GM18507 (cell line): ENCODE data around the gene PTPRJ.

Experiments
- DNase-seq: peaks from one replicate; pipeline ENCODE4 v3.0.0; 2011; ENCODE audit warnings: low read depth; ENCODE audit not compliant: insufficient read length; ENCODE audit errors: extremely low spot score
- FAIRE-seq: peaks from 2 replicates; lab custom pipeline; 2011; peaks lifted over from hg19 to GRCh38; lab: Jason Lieb, UNC

PTPRJ gene

DNA sequence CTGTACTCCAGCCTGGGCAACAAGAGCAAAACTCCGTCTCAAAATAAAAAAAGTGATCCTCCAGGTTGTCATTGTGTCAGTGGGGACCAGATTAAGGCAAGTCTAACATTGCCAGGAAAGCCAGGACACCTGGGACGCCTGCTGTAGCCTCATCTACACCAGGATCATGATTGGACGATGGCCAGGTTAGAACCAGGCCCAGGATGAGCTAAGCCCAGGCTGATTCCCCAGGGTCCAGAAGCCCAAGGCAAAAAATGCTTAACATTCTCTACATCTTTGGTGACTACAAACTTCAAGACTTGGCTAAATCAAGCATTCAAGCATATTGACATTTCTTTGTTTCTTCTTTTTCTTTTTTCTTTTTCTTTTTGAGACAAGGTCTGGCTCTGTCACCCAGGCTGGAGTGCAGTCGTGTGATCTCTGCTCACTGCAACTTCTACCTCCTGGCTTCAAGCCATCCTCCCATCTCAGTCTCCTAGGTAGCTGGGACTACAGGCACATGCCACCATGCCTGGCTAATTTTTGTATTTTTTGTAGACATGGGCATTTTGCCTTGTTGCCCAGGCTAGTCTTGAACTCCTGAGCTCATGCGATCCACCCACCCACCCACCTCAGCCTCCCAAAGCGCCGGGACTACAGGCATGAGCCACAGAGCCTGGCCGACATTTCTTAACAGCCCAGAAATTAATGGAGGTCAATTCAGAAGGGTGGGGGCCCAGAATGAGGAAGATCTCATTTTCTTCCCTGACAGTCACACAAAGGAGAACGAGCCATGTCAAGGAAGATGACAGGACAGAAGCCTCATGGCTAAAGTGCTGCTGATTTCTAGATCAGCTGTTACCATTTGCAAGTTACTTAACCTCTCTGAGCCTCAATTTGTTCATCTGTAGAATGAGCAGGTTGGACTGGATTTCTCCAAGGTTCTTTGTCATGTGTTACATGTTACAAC is 12.5 kb upstream of the PTPRJ start:
- no peak for DNase-seq
- no peak for FAIRE-seq

DNA sequence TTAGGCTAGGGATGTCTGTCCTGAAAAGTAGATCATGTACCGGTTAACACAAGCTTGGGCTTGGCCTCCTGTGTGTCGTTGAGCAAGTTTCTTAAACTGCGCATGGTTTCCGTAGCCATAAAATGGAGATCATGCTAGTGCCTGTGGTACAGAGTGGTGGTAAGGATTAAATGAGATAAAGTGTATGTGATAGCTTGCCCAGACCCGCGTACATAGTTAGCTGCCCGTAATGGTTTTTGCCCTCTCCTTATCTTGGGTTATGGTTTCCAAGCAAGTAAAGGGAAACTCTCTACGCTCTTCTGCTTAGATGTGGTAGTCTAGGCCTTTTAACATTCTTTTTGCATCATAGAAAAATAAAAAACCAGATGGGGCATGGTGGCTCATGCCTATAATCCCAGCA is 11.0 kb upstream of the PTPRJ start:
- DNase-seq (no peak), FAIRE-seq (no peak)

DNA sequence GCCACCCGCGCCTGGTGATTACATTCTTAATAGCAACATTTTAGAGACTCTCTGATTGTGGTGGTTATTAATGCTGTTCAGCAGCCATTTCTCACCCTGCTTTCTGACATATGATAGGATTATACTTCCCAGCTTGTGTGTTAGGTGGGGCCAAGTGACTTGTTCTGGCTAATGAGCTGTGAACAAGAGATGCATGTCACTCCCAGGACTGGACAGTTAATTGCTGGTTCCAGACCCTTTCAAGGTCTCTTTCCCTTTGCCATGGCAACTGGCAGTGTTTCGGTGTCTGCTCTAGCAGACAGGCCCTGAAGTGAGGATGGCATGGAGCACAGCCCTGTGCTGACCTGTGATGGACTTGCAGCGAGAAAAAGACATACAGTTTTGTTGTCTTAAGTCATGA is 8.9 kb upstream of the PTPRJ start:
- DNase-seq, result no peak
- no peak for FAIRE-seq

DNA sequence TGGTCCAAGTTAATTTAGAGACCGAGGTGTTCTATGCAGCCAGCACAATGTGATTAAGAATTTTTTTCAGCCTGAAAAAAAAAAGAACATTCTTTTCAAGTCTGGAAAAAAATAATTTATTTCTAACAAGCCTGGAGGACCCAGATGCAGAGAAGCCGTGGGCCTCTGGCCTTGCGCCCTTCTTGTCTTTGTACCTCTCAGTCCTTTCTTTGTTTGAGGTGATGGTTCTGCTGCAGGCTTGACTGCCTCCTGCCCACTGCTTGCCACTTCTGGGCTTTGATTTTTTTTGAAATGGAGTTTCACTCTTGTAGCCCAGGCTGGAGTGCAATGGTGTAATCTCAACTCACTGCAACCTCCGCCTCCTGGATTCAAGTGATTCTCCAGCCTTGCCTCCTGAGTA is 7.2 kb upstream of the PTPRJ start:
- FAIRE-seq, result no peak

DNA sequence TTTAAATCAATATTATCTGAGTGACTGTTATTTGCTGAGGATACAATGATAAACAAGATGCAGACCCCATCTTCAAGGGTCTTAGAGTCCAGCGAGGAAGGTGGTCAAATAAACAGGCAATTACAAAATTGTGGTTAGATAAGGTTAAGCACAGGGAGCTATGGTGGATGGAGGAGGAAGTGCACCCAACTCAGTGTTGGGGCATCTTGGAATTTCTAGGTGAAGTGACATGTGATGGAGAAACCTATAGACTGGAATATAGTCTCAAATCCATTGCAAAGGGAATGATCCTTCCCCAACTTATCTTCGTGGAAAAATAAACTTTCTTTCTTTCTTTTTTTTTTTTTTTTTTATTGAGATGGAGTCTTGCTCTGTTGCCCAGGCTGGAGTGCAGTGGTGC is 3.4 kb upstream of the PTPRJ start:
- no peak for FAIRE-seq
- DNase-seq, result no peak

More for the DNA sequence above, 7.2 kb upstream of the PTPRJ start:
- DNase-seq, result no peak

DNA sequence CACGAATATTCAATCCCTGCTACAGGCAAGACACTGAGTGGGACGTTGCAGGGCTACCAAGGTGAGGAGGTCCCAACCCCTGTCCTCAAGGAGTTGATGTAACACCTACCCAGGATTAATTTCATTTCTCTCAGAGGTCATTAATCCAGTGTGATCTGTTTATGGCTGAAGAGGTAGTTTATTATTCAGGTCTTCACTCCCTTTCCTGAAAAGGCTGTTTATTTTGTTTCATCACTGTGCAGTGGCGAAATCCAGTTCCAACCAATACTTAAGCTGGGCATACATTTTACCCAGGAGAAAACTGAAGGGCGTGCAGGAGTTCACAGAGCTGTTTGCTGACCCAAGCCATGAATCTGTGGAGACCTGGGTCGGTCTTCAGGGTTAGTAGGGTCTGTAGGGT is 2.7 kb upstream of the PTPRJ start:
- DNase-seq (no peak), FAIRE-seq (no peak)

DNA sequence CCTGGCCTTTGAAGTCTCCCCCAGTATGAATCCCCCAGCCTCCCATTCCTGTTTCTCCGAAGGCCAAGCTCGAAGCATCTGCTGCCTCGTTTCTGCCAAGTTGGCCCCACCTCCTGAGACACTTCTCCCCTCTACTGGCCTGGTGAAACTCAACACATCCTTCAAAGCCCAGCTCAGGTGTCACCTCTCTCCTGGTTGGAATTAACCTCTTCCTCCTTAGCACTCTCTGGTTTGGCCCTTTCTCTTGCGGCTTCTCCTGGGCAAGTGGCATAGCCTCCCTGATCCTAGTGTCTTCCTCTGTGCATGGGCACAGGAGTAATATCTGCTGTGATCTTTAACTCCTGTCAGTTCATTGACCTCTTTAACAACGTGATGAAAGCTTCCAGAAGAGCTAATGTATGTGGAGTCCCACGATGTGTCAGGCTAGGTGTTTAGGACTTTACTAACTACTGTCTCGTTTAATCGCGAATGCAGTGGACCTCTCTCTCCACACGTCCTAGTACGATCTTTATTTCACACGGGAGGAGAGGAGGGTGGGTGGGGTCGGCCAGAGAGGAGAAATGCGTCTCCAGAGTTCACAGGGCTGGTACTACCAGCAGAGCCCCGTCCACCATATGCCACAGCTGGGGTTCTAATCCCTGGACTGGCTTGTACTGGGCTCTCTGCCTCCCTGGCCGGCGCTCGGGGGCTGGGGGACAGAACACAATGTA is 826 bp upstream of the PTPRJ start:
- no peak for DNase-seq
- no peak for FAIRE-seq

DNA sequence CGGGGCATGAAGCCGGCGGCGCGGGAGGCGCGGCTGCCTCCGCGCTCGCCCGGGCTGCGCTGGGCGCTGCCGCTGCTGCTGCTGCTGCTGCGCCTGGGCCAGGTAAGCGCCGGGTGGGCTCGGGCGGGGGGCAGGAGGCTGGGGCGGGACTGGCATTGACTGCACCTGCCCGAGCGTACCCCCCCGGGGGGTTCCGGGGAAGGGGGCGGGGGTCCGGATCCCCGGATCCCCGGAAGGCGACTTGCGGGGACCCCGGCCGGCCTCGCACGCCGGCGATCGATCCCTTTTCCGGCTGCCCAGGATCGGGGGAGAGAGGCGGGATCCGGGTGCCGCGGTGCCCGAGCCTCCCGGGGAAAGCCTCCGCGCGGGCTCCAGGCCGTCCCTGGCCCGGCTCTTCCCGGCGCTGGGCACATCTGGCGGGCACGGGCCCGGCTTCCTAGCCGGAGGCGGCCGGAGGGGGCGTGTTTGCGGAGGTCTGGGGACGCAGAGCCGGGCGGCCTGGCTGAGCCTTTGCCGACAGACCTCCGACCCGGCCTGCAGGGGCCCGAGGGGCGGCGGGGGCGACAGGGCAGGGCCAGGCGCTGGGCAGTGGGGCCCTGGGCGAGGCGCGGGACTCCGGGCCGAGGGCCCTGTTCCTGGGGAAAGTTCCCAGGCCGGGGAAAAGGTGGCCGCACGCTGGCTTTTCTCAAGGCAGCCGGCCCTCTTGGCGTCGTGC is 705 bp downstream of the PTPRJ start:
- DNase-seq, result no peak
- no peak for FAIRE-seq

DNA sequence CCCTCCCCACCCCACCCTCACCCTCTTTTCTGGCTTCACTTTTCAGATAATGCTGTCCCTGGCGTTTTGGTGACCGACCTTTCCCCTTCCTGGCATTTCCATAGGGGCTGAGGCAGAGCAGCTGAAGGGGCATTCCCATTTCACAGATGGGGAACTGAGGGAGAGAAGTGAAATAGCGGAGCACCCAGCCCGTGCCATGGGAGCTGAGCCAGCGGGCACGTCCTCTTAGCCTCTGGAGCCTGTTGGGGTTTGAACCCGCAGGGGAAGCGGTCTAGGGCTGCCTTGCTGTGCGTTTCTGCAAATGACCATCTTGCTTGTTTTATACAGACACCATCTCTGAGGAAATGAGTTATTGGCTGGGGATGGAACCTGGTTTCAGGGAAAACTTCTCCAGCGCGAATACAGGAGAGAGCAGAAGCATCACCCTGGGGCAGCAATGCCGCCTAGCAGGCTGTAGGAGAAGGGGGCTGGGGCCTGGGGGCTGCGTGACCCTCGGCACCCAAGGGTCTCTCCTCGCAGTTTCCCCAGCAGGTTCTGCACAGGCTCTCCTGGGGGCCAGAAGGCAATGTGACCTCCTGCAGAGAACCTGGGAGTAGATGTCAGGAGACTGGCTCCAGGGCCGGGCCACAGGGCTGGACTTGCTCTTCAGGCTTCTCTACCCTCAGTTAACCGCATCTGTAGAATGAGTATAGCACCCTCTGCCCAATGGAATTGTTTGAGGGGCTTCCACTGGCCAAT is 1.5 kb downstream of the PTPRJ start:
- FAIRE-seq (no peak), DNase-seq (no peak)

DNA sequence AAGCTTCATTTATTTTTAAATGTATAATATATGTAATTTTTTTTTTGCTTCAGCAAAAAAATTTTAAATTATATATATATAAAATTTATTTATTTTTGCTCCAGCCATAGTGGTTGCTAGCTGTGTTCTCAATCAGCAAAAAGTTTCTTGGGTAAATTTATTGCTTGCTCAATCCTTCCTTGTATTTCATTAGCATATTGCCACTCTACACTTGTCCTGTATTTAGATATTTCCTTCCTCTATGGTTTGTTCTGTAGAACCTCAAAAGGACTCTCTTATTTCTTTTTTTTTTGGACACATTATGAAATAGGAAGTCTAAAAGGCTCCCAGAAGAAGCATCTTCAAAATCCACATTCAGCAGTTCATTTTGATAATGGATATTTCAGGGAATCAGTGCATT is 2.3 kb downstream of the PTPRJ start:
- DNase-seq, result no peak
- FAIRE-seq, result no peak

DNA sequence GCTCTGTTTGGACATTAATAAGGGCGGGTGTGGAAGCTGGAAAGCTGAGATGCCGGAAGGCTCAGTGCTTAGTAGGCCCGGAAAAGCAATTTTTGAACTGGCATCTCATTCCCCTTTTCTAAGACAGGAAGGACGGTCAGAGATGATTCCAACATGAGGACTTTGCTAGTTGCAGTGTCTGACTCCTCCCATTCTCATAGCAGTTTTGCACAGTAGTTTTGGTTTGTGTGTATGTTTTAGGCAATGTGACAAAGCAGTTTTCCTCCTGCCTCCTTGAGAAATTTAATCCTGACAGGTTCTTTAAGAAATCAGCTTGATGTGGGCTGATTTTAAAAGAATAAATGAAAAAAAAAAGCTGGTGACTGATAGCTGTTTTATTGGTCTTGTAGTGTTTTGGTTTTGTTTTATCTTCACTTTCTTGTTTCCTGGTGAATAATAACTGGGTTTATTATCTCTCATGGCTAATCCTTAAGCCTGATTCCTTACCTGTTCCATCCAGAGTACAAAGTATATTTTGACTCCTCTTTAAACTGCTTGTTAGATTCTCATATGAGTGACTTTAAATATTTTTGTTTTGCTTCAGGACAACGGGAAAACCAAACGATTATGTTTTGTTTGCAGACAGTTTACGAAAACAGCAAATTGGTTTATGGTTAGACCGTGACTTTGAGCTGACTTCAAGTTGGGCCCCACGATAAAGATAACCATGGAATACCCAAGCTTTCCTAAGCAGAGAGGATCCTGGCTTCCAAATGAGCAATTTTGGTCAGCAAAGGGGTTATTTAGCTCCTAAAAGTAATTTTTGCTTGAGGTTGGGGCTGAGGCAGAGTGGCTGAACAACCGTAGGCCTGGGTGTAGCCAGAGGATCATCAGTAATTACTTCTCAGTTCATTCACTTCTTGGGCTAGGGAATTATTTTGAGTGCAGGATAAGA is 3.4 kb downstream of the PTPRJ start:
- no peak for FAIRE-seq
- DNase-seq, result no peak

DNA sequence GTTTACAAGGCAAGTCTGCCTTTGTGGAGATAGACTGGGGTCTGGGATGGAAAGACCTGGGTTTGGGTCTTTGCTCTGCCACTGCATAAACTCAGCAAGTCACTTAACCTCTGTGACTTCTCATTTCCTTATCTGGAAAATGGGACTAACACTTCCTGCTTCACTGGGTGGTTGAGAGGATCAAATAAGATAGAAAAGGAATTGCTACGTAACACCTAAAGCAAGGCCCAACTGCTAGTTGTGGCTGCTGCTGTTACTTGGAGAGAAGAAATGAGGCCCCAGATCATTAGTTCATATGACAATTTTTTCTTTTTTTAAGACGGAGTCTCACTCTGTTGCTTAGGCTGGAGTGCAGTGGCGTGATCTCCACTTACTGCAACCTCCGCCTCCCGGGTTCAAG is 5.9 kb downstream of the PTPRJ start:
- no peak for FAIRE-seq

DNA sequence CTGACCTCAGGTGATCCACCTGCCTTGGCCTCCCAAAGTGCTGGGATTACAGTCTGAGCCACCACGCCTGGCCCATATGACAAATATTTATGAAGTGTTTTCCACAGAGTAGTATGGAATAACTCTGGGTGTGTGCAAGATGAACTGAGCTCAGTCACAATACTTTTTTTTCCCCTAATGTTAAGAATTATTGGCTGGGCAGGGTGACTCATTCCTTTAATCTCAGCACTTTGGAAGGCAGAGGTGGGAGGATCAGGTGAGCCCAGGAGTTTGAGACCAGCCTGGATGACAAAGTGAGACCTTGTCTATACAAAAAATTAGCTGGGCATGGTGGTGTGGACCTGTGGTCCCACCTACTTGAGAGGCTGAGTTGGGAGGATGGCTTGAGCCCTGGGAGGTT is 6.4 kb downstream of the PTPRJ start:
- DNase-seq (no peak), FAIRE-seq (no peak)

More for the DNA sequence above, 5.9 kb downstream of the PTPRJ start:
- DNase-seq, result no peak

DNA sequence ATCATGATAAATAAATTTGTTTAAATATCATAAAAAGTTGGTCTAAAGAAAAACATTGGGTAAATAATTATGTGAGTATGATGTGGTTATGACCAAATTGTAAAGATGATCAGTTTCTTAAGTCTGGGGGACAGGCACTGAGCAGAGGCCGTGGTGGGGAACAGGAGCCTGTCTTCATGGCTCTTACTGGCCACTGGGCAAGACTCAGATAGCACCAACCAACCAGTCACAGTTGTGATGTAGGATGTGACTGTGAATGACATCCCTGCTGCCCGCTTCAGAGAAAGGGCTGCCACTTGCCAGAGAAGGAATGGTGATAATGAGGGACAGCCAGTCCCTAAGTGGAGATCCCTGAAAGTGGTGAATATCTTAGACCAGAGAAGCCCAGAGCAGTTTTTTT is 7.0 kb downstream of the PTPRJ start:
- DNase-seq (no peak), FAIRE-seq (no peak)

DNA sequence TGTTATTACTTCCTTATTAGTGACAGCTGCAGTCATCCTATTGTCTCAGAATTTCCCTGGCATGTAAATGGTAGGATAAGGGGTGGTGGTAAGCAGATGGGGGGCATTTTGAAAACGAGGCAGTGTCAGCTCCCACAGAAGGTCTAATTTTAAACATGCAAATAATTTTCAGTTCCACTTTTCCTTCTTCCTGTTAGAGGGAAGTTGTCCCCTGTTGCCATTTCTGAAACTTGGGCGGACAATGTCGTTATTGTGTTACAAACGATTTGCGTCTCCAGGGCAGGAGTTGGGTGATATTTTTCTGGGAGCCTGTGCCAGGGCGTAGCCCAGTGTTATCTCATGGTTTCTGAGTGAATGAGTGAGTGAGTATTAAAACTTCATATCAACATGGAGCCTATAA is 7.4 kb downstream of the PTPRJ start:
- DNase-seq (no peak), FAIRE-seq (no peak)

DNA sequence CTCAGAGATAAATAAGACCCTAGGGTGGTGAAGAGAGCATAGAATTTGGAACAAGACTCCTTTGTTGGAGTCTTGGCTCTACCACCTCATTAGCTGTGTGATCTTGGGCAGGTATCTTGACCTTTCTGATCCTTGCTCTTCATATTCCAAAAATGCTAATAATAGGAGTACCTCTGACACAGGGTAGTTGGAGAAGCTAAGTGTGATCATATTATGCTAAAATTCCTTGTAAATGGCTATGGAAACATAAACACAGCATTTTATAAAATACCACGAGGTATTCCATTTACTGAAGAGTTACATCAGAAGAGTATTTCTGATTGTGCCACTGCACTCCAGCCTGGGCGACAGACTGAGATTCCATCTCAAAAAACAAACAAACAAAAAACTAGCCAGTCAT is 9.4 kb downstream of the PTPRJ start:
- no peak for DNase-seq
- FAIRE-seq, result no peak

DNA sequence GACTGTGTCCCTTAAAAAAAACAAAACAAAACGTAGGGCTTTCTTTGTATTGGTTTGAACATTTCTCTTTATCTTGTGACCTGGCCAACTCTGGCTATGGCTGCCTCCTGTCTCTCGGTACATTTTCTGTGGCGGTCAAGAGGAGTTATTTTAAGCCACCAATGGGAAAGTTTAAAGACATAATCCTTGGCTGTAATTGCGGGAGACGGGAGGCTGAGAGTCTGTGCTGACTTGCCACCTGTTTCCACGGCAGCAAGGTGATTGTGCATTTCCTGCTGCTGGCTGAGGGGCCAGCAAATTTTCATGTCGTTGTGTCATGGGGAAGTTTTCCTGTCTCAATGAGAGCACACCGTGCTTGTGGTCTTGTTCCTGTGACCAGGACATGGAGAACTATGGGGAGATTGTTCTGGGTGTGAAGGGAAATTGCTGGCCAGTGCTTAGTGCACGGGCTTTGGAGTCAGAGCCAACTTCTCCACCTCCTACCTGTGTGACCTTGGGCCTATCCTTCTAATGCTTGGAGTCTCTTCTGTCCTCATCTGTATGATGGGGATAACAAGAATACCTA is 11.0 kb downstream of the PTPRJ start:
- FAIRE-seq (no peak), DNase-seq (no peak)

DNA sequence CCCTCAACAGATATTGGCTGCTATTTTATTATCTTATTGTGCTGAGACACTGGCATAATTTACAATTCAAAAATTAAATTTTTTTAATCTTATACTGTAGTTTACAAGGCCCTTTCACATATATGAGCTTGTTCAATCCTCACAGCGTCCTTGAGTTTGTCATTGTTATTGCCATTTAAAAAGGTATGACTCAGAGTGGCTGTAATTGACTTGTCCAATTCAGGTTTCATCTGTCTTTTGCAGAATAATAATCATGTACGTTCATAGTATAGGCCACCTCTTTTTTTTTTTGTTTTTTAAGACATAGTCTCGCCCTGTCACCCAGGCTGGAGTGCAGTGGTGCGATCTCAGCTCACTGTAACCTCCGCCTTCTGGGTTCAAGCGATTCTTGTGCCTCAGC is 11.5 kb downstream of the PTPRJ start:
- DNase-seq (no peak), FAIRE-seq (no peak)
